Osteocyte (in vitro differentiated cells): ENCODE results near the gene SLC27A6. TPM values are rescaled to one million over a fixed set of nuclear protein-coding genes. Genes with fewer than 3 reads are reported as not detected.

Experiments
- DNase-seq: peaks from one replicate; pipeline ENCODE4 v3.0.0; 2021; ENCODE audit warnings: mixed read lengths; ENCODE audit not compliant: unreplicated experiment; ENCODE audit errors: extremely low spot score
- H3K27ac Mint-ChIP-seq: one replicate; pipeline ENCODE4 v1.8.0; 2021; ENCODE audit warnings: mild to moderate bottlenecking, mixed read lengths; ENCODE audit not compliant: unreplicated experiment
- H3K27me3 Mint-ChIP-seq: one replicate; pipeline ENCODE4 v1.8.0; 2021; ENCODE audit warnings: mixed read lengths; ENCODE audit not compliant: unreplicated experiment
- H3K36me3 Mint-ChIP-seq: one replicate; pipeline ENCODE4 v1.8.0; 2021; ENCODE audit warnings: mixed read lengths; ENCODE audit not compliant: unreplicated experiment
- H3K4me1 Mint-ChIP-seq: one replicate; pipeline ENCODE4 v1.8.0; 2021; ENCODE audit warnings: mixed read lengths; ENCODE audit not compliant: unreplicated experiment
- H3K4me3 Mint-ChIP-seq: one replicate; pipeline ENCODE4 v1.8.0; 2021; ENCODE audit warnings: mild to moderate bottlenecking, moderate library complexity, mixed read lengths; ENCODE audit not compliant: unreplicated experiment
- H3K9me3 Mint-ChIP-seq: one replicate; pipeline ENCODE4 v1.8.0; 2021; ENCODE audit warnings: mixed read lengths; ENCODE audit not compliant: unreplicated experiment
- total RNA-seq: library from RNA; stranded (reverse); gene quantifications from 2 replicates; pipeline ENCODE4 v1.2.1, GENCODE V29; 2021
- TF ChIP-seq, protein P1 (sequence below): fragments of 200-600 bp; sonication (generic); IDR thresholded peaks from 2 replicates; pipeline ENCODE4 v1.5.0; 2021; ENCODE audit warnings: antibody characterized with exemption, mild to moderate bottlenecking, moderate library complexity

SLC27A6 gene
- total RNA-seq, 1 donor from 2014 or later: not detected

DNA sequence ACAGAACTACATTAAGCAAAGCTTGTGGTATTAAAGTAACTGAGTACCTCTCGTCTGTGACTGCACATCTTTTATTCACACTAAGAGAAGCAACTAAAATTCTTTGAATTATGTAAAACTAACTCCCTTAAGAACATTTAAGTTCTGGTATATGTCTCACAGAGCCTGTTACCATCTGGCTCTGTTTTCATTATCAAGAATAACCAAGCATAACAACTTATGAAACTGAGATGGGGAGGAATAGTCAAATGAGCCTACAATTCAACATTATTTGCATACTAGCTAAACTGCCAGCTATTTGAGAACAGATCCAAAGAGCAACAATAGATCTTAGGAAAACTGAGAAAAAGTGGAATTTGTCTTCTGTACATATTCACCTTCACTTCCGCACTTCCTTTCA is 104.0 kb downstream of the SLC27A6 start:
- Mint-ChIP-seq H3K27ac (no peak overlapping the region), H3K36me3 (no peaks in the 10 kb centered on the region)
- TF ChIP-seq, protein P1, sequence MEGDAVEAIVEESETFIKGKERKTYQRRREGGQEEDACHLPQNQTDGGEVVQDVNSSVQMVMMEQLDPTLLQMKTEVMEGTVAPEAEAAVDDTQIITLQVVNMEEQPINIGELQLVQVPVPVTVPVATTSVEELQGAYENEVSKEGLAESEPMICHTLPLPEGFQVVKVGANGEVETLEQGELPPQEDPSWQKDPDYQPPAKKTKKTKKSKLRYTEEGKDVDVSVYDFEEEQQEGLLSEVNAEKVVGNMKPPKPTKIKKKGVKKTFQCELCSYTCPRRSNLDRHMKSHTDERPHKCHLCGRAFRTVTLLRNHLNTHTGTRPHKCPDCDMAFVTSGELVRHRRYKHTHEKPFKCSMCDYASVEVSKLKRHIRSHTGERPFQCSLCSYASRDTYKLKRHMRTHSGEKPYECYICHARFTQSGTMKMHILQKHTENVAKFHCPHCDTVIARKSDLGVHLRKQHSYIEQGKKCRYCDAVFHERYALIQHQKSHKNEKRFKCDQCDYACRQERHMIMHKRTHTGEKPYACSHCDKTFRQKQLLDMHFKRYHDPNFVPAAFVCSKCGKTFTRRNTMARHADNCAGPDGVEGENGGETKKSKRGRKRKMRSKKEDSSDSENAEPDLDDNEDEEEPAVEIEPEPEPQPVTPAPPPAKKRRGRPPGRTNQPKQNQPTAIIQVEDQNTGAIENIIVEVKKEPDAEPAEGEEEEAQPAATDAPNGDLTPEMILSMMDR: no peak

DNA sequence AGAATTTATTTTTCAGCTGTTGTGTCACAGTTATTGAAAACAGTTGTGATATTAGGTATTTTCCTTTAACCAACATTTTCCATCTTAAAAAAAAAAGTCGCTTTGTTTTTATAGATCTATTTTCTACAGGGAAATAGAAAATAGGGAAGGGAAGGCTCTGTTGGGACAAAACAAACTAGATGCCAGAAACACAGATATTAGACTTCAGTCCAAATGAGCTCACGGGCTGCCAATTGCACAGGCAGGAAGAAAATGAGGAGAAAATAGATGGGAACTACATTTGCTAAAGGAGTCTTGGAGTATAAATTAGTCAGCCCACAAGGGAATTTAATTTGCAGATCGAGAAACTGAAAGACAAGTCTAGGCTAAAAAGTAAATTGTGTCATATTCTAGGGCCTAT is 107.8 kb downstream of the SLC27A6 start:
- H3K4me3 Mint-ChIP-seq: no peak overlapping the region
- no peak overlapping the region for H3K27ac Mint-ChIP-seq
- no peak for DNase-seq
- H3K27me3 Mint-ChIP-seq: peaks cover 51% of the 10 kb centered on the region
- H3K36me3 Mint-ChIP-seq: no peaks in the 10 kb centered on the region
- no peaks in the 10 kb centered on the region for H3K4me1 Mint-ChIP-seq
- TF ChIP-seq, protein P1: no peak
- no peaks in the 10 kb centered on the region for H3K9me3 Mint-ChIP-seq

More for the DNA sequence above, 104.0 kb downstream of the SLC27A6 start:
- Mint-ChIP-seq H3K4me3 (no peak overlapping the region), H3K9me3 (no peaks in the 10 kb centered on the region), H3K27me3 (peaks cover 52% of the 10 kb centered on the region), H3K4me1 (no peaks in the 10 kb centered on the region)
- no peak for DNase-seq

DNA sequence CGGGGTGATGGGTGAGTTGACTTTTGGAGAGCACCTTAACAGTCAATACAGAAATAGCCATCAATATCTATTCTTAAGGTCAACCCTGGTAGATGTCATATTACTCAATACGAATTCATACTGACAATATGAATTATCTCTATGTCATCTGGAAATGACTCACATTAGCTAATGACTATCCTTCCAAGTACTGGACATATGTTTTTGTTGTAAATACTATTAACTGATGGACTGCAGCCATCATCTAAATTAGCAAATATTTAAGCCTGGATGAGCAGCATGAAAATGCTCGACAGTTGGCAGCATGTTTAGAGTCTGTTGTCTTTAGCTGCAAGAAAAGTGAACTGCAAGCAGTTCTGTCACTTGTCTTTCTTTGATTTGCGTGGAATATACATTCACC is 109.6 kb downstream of the SLC27A6 start:
- Mint-ChIP-seq H3K36me3 (no peaks in the 10 kb centered on the region), H3K9me3 (no peaks in the 10 kb centered on the region), H3K27me3 (peaks cover 43% of the 10 kb centered on the region), H3K4me1 (no peaks in the 10 kb centered on the region), H3K27ac (no peak overlapping the region), H3K4me3 (no peak overlapping the region)
- TF ChIP-seq, protein P1: no peak
- DNase-seq: no peak

DNA sequence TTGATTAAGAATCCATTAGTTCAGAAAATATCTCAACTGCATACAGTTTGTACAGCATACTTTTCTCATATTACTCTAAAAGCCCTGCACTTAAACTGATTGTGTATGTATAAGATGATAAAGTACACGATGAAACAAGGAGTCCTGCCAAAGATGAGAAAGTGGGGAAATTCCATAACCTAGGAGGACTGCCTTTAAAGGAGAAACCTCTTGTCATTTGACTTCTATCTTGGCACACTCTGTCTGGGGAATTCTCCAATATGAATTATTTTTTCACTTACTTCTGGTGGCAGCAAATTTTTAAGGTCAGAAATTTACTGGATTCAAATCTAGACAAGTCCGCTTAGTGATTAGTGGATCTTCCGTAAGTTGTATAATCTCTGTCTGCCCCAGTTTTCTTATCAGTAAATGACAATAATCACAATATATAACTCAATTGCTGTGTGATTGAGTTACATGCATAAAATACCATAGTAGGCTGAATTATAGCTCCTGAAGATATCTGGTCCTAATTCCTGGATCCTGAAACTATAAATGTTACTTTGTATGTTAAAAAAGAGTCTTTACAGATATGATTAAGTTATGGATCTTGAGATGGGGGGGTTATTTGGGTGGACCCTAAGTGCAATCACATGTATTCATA is 112.3 kb downstream of the SLC27A6 start:
- no peak for DNase-seq
- TF ChIP-seq, protein P1: no peak
- Mint-ChIP-seq H3K27me3 (peaks cover 43% of the 10 kb centered on the region), H3K9me3 (no peaks in the 10 kb centered on the region), H3K4me3 (no peak overlapping the region), H3K27ac (no peak overlapping the region), H3K36me3 (no peaks in the 10 kb centered on the region), H3K4me1 (no peaks in the 10 kb centered on the region)

DNA sequence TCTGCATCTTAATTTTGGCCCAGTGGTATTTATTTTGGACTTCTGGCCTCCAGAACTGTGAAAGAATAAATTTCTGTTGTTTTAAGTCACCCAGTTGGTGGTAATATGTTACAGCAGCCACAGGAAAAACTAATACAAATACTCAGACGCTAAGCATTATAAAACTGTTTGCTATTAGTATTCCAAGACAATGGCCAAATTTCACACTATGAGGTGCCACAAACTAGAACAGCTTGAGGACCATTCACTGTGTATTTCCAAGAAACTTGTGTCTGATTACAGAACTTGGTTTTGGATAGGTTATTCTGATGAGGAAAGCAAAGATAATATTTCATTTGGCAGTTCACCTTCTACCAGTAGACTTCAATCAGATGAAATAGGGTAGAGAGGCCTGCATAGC is 113.0 kb downstream of the SLC27A6 start:
- Mint-ChIP-seq H3K4me1 (no peaks in the 10 kb centered on the region), H3K27me3 (peaks cover 41% of the 10 kb centered on the region), H3K4me3 (no peak overlapping the region), H3K36me3 (no peaks in the 10 kb centered on the region), H3K27ac (no peak overlapping the region), H3K9me3 (no peaks in the 10 kb centered on the region)
- TF ChIP-seq, protein P1: no peak
- no peak for DNase-seq
